ENCODE data around the gene CCDC172.
"Not testable (repeated sequence)": the region's sequence is repeated elsewhere in the genome, so short reads cannot be mapped to it uniquely, and the experiment has no call there.

CCDC172 gene

DNA sequence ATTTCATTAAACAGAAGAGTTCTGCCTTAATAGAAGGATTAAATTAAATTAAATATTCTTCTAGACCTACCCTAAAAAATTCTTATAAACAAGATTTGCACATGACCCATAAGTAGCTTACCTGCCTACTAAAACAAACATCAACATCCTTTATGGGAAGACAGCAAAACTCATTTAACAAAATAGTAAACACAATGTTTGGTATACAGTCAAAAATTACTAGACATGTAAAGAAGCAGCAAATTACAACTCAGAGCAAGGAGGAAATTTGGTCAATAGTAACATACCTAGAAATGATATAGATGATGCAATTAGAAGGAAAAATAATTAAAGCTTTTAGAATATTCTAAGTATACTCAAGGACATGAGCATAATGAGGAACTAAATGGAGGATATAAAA is 27.9 kb downstream of the CCDC172 start:
- no peak for DNase-seq

DNA sequence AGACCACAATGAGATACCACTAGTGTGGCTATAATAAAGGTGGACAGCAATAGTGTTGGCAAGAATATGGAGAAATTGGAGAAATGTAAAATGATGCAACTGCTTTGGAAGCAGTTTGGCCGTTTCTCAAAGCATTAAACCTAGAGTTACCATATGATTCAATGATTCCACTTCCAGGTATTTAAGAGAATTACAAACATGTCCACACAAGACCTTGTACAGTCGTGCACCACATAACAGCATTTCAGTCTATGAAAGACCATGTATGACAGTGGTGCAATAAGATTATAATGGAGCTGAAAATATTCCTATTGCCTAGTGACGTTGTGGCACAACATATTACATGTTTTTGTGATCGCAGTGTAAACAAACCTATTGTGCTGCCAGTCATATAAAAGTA is 29.6 kb downstream of the CCDC172 start:
- no peak for DNase-seq

DNA sequence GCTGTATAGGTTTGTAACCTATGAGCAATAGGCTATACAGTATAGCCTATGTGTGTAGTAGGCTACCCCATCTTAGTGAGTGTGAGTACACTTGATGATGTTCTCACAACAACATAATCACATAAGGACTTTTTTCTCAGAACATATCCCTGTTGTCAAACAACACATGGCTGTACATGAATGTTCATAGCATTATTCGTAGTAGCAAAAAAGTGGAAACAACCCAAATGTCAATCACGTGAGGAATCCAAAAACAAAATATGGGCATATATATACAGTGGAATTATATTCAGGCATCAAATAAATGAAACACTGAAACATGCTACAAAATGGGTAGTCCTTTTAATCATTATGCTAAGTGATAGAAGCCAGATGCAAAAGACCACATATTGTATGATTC is 31.1 kb downstream of the CCDC172 start:
- DNase-seq, result no peak

DNA sequence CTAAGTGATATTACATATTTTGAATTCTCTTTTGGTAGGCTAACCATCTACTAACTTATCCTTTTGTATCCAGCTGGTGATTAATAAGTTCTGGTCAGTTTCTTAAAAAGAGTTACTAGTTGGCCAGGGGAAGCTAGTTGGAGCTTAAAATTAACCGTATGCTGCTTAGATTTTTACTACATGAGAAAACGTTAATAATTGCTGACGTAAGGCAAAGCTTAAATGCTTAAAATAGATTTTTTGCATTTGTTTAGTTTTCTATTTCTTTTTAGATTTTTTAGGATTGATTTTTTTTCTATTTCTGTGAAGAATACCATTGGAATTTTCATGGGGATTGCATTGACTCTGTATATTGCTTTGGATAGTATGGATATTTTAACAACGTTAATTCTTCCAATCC is 32.6 kb downstream of the CCDC172 start:
- DNase-seq, result no peak

DNA sequence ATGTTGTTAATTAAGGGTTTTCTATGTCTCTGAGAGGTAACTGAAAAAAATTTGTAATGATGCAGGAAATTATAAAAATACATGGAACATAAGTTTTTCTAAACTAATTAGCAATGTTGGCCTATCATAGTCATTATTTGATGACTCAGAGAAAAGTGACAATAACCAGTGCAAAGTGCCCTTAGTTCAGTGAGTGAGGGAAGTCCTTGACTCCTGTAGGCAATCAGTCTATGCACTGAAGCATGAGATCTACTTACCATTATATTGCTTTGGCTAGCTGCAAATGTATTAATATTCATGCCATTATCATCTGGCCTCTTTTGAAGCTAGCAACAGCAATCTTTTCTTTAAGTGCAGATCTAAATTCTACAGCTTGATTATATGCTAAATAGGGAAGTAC is 40.6 kb downstream of the CCDC172 start:
- no peak for DNase-seq

DNA sequence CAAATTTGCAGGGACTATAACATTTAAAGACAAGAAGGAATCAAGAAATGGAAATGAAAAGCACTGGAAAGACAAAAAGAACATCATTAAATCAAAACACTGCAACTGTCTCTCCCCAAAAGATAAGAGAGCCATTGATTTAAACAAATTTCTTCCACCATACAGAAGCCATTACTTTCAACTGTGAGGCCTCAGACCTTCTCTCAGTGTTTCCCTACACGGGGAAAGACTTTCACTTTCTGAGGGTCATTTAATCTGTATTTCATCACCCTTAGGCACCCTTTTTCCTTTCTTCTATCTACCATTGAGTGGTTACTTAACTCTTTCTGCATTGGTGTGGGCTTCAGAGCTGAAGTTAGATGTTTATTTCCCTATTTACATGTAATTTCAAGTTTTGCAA is 47.5 kb downstream of the CCDC172 start:
- DNase-seq, result no peak

DNA sequence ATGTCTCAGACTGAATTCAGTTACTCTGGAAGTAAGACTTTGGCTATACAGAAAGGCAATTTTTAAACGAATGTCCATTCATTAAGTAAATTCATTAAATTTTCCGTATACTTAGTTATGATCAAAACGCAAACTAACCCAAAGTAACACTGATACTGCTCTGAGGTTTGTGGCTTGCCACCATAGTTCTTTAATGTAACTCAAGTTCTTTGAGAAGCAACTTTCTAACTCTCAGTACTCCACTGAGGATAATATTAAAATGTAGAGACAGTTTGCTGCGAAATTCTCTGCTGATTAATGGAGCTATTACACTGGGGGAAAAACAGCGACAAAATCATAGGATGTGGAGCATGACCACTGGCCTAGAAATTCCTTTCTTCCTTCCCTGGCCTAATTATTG is 58.0 kb downstream of the CCDC172 start:
- DNase-seq, result no peak

DNA sequence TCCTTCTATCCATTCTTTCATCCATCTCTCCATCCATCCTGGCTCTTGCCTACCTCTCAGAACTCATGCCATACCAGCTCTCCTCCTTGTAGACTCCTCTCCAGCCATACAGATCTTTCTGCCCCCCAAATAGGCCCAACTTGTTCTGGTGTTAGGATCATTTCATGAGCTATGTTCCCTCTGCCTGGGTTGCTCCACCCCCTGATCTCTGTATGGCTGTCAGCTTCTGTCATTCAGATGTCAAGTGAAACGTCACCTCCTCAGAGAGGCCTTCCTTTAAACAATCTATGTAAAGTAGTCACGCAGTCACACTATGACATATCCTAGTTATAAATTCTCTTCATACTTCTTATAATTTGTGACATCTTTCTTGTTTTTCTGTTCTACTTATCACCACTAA is 61.1 kb downstream of the CCDC172 start:
- no peak for DNase-seq

DNA sequence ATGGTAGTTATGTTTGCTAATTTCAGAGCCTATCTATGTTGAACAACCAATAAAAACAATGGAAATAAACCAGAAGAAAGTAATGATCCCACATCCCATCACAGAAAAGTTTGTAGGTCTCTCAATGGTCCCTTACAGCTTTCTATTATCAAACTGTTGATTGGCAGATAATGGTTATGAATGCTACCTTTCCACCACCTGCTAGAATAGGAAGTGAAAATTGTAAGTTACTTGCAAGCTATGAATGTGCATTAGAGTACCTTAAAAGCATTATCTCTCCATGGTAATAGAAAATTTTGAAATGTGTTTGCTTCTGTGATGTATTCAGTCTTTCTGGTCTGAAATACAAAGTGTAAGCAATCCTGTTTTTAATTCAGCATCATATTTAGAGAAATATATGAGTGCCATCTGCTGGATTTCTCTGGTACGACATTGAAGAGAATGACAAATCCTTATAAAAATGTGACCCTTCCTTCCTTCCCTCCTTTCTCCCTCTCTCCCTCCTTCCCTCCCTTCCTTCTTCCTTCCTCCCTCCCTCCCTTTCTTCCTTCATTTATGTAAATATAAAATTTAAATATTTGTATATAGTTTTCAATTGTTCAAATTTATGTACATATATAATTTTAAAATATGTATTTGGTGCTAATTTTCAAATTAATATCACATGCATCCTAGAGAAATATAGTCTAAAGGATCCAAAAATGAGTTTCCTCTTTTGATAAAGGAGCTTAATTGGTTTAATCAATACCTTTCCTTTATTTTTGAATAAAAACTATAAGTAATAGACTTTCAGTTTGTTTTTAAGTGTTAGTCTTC is 62.0 kb downstream of the CCDC172 start:
- no peak for DNase-seq

DNA sequence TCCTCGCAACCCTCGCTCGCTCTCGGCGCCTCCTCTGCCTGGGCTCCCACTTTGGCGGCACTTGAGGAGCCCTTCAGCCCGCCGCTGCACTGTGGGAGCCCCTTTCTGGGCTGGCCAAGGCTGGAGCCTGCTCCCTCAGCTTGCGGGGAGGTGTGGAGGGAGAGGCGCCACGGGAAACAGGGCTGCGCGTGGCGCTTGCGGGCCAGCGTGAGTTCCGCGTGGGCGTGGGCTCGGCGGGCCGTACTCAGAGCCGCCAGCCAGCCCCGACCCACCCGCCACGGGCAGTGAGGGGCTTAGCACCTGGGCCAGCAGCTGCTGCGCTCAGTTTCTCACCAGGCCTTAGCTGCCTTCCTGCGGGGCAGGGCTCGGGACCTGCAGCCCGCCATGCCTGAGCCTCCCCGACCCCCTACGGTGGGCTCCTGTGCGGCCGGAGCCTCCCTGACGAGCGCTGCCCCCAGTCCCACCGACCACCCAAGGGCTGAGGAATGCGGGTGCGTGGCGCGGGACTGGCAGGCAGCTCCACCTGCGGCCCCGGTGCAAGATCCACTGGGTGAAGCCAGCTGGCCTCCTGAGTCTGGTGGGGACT is 69.1 kb downstream of the CCDC172 start:
- DNase-seq, result not testable (repeated sequence)

DNA sequence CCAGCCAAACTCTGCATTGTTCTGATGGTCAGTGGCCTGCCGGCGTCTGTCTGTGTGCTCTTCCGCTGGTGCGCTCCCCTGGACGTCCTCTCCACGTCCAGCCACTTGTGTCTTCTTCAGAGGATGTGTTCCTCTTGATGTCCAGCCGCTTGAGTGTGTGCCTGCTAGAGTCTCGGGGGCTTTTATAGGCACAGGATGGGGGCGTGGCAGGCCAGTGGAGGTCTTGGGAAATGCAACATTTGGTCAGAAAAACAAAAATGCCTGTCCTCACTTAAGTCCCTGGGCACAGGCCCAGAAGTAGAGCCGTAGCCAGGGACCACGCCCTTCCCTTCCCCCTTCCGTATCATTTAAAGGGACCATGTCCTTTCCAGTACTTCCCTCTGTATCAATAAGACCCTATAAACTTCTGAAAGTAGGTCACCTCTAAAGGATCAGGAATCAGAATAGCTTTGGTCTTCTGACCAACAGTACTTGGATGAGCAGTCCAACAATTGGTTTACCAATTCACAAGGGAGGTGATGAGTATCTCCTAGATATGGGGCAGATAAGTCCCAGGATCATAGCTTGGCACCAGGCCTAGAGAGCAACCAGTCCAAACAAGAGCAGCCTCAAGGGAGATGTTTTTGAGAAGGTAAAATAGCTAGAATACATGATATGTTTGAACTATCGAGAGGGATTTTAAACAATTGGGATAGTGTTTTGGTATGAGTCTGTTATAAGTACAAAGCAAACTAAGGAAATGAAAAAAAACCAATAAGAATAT is 71.2 kb downstream of the CCDC172 start:
- DNase-seq, result no peak

DNA sequence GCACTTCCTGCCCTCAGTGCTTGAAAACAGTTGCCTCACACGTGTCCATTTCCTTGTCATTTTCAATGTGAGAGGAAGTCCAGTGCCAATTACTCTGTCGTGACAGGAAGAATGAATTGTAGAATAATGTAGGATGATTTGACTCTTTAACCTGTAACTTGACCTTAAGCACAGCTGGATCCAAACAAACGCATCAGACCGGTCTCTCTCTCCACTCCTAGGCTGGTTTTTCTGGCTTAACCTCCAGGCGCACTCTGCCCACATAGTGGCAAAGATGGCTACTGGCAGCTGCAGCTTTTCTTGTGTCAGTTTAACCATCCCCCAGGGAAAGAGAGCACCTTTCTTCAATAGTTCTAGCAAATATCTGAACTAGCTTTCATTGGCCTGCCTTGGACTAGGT is 74.0 kb downstream of the CCDC172 start:
- no peak for DNase-seq

DNA sequence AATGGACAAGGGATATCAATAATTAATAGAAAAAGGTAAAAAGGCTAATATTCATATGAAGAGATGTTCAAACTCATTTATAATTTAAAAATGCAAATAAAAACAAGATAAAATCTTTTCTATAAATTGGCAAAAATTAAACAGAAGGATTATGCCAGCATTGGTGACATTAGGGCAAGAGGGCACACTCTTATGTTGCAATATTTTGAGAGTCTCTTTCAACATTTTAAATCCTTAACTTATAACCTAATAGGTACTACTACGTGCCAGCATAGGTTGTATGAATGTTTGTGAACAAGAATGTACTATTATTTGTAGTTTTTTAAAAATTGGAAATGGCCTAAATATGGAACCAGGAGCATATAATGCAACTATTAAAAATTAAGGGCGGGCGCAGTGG is 78.6 kb downstream of the CCDC172 start:
- DNase-seq, result no peak

DNA sequence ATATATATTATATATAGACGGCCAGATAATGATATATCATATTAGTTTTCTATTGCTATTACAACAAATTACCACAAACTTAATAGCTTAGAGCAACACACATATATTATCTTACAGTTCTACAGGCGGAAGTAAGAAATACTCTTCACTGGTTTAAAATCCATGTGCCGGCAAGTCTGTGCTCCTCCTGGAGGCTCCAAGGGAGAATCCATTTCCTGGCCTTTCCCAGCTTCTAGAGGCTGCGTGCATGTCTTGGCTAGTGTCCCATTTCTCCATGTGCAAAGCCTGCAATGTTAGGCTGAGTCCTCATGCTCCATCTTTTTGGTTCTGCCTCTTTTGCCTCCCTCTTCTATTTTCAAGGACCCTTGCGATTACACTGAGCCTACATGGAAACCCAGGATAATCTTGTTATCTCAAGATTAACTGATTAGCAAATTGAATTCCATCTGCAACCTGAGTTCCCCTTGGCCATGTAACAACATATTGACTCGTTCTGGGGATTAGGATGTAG is 79.5 kb downstream of the CCDC172 start:
- DNase-seq, result no peak

DNA sequence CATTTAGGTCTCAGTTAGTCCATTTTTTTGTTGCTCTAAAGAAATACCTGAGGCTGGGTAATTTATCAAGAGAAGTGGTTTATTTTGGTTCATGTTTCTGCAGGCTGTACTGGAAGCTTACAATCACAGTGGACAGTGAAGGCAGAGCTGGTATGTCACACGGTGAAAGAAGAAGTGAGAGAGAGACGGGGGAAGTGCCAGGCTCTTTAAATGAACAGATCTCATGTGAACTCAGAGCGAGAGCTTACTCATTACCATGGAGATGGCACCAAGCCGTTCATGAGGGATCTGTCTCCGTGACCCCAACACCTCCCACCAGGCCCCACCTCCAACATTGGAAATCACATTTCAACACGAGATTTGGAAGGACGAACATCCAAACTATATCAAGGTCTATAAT is 84.5 kb downstream of the CCDC172 start:
- no peak for DNase-seq

DNA sequence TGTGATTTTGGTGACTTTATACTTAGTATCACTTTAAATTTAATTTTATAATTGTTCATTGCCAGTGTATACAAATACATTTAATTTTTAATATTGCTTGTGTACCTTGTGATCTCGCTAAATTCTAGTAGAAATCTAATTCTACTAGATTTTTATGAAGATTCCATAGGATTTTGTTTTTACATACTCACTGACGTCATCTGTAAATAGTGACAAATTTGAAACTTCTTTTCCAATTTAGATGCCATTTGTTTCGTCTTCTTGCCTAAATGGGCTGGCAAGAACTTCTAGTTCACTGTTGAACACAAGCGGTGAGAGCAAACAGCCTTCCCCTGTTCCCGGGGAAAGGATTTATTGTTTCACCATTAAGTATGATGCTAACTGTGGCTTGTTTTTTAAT is 86.1 kb downstream of the CCDC172 start:
- DNase-seq, result no peak

DNA sequence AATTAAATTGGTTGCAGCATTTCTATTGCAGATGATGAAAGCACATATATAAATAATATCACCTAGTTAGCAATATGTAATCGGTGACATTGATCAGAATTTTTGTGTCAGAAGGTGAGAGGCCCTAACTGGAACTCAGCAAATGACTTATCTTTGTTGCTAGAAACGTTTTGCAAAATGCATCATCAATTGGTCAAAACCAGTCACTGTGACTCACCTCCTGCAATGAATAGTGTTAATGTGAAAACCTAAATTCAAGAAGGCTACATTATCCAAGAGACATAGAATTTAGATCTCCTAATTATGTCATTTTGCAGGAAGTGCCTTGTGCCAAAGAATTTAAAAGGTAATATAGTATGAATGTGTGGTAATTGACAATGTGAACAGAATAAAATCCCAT is 93.6 kb downstream of the CCDC172 start:
- no peak for DNase-seq

DNA sequence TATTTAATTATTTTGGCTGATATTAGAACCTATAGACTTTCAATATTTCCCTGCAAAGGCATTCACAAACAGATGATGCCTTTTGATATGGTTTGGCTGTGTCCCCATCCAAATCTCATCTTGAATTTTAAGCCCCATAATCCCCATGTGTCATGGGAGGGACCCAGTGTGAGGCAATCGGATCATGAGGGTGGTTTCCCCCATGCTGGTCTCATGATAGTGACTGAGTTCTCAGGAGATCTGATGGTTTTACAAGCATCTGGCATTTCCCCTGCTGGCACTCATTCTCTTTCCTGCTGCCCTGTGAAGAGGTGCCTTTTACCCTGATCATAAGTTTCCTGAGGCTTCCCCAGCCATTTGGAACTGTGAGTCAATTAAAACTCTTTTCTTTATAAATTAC is 94.1 kb downstream of the CCDC172 start:
- no peak for DNase-seq

DNA sequence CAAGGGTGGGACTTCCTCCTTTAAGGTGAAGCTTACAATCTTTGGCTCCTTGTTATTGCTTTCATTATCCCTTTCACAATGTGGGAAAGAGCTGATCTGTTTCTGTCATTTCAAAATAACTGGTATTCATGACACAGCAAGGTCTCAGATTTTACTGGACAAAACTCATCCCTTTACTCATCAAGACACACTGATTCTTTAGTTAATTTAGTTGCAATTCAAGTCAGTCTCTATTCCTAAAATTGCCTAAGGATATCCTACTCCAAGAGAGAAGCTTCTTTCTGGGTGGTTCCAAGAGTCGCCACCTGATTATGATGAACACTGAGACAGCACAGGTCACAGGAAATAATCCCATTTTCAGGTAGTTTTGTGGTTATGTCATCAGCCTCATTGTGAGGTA is 97.6 kb downstream of the CCDC172 start:
- no peak for DNase-seq

DNA sequence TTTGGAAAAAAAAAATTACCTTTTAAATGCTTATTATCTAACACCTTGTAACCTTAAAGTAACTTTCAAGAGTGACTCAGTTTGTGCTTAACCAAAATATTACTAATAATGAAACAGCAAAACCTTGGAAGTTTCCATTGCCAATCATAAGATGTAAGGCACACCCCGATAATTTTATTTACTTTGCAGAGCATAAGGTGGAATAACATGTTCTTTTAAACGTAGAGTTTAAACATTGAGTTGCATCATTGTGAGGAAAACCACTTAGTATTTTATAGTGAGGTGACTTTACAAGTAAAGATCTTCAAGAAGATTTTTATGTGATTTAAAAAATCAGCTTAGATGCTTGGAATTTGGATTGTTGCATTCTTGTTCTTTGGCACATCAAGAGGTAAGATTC is 103.4 kb downstream of the CCDC172 start, which contains the start of gene PNLIPRP3:
TSS of gene PNLIPRP3 (plus strand) at position 177 of the 400 bp plus-strand sequence. CDS start at position 343, 166 bp downstream.
- no peak for DNase-seq

DNA sequence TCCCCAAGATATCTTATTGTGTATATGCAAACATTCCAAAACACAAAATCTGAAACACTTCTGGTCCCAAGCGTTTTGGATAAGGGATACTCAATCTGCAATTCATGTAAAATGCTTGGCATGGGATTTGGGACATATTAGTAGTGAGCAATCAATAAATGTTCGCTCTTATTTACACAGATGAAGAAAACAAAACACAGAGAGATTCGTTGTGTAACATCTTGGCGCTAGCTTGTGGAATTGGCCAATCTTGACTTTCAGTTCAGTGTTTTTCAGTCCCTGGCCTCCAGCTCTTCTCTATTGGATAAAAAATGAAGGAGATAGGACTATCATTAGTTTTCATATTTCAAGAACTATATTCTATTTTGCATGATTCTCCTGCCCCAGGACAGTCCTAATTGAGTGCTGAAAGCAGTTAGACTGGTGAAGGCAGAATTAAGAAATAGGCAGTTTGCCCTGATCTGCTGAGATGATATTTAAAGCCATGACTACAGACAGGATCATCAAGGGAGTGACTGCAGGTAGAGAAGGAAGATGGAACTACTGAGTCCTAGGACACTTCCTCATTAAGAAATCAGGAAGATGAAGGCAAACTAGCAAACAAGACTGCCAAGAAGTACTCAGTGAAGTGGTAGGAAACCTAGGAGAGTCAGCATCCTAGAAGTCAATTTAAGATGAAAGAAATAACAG is 105.2 kb downstream of the CCDC172 start:
- no peak for DNase-seq
